HG03378 (cell line): ENCODE data around the gene EHBP1.

Source experiments
- ATAC-seq: cut with Tn5 transposase; IDR thresholded peaks from one replicate; pipeline ENCODE4 v1.9.1; 2021; ENCODE audit warnings: mild to moderate bottlenecking, moderate library complexity; ENCODE audit not compliant: unreplicated experiment

Gene EHBP1

DNA sequence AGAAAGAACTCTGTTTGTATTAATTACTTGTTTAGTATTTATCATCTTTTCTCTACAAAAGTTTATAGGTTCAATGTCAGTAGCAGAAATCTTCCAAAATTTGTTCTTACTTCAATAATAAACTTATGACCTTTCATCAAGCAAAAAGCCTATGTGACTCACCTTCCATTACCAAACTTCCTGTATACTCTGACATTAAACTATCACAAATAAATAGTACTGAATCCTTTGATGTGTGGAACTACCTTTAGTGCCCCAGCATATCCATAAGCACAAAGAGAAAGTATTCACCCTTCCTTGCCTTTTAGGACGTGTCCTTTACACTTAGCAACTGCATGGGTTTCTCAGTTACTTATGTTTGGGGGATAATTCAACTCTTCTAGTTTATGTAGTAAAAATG, 166.0 kb downstream of the EHBP1 start:
- ATAC-seq: no peak

GRCh38 chr2:62873603-62874002, 168.1 kb downstream of the EHBP1 start:
- no peak for ATAC-seq

DNA sequence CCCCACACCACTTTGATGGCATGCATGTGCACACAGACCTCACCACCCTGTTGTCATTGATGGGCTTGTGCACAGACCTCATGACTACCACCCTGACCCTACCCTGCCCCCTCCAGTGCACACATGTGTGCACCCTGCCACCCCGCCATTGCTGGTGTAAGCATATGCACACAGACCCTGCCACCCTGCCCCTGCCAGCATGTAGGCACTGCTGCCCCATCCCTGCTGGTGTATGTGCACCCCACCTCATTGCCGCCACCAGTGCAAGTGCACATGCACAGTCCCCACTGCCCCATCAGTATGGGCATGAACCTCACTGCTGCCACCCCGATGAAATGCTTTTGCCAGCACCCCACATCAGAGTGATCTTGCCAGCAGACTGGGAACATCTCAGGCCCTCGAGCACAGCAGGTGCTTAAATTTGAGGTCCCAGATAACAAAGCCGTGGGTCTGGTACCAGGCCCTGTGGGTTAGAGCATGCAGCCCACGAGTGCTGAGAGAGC, 169.4 kb downstream of the EHBP1 start:
- no peak for ATAC-seq

- no peak for ATAC-seq
Observed at GRCh38 chr2:62881162-62881795, 175.8 kb downstream of the EHBP1 start.

DNA sequence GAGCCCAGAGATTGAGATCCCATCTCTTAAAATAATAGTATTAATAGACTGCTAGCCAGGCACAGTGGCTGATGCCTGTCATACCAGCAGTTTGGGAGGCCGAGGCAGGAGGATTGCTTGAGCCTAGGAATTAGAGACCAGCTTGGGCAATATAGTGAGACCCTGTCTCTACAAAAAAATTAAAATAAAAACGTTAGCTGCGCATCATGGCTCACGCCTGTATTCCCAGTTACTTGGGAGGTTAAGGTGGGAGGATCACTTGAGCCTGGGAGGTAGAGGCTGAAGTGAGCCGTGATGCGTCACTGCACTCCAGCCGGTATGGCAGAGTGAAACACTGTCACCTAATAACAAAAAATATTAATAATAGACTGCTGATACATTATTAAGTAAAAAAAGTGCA, 178.1 kb downstream of the EHBP1 start:
- ATAC-seq: no peak

- no peak for ATAC-seq
Observed at GRCh38 chr2:62884086-62884485, 178.6 kb downstream of the EHBP1 start.

- no peak for ATAC-seq
Observed at GRCh38 chr2:62884514-62884913, 179.0 kb downstream of the EHBP1 start.

GRCh38 chr2:62894966-62895631, 189.6 kb downstream of the EHBP1 start:
- ATAC-seq: no peak

- no peak for ATAC-seq
Observed at GRCh38 chr2:62895632-62896009, 190.1 kb downstream of the EHBP1 start.

- no peak for ATAC-seq
Observed at GRCh38 chr2:62897187-62897827, 191.8 kb downstream of the EHBP1 start.

DNA sequence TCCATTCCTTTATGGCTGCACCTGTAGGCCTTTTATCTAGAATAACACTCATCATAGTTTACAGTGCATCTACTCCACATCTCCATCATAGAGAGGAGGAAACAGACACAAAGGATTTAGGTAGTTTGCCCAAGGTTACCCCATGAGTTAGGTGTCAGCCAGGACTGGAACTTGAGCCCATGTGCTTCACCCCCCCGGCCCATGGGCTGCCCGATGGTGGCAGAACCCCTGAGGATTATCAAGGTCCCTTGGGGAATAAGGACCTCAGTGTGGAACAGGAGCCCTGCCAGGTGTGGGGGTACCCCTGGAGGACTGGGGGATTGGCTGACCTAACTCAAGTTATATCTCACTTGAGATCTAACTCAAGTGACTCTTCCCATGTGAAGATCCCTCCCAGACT, 198.8 kb downstream of the EHBP1 start:
- ATAC-seq: no peak

GRCh38 chr2:62908145-62908544, 202.6 kb downstream of the EHBP1 start:
- ATAC-seq: no peak

GRCh38 chr2:62913311-62913710, 207.8 kb downstream of the EHBP1 start:
- ATAC-seq: no peak

DNA sequence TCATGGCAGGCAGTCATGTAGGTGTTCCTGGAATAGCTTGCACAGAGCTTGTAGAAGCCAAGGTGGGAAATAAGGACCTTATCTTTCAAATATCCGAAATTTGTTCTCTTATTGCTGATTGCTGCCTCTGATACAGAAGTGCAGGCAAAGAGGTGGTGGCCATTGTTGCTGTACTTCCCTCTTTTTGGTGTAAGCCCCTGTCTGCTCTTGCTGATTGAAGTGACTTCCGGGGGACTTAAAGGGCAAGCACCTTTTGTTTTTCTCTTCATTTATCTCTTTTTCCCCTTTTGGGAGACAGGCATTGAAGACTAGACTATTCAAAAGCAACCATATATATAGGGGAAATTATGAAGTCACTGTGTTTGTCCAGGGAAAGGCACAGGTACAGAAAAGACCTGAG, 213.5 kb downstream of the EHBP1 start:
- ATAC-seq: no peak

DNA sequence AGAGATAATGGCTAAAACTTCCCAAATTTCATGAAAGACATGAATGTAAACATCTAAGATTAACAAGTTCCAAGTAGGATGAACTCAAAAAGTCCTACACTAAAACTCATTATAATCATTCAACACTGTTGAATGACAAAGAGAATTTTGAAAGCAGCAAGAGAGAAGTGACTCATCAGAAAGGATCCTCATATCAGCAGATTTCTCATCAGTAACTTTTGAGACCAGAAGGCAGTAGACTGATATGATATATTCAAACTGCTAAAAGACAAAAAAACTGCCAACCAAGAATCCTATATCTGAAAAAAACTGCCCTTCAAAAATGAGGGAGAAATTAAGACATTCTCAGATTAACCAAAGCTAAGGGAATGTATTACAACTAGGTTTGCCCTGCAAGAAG, 214.6 kb downstream of the EHBP1 start:
- no peak for ATAC-seq

DNA sequence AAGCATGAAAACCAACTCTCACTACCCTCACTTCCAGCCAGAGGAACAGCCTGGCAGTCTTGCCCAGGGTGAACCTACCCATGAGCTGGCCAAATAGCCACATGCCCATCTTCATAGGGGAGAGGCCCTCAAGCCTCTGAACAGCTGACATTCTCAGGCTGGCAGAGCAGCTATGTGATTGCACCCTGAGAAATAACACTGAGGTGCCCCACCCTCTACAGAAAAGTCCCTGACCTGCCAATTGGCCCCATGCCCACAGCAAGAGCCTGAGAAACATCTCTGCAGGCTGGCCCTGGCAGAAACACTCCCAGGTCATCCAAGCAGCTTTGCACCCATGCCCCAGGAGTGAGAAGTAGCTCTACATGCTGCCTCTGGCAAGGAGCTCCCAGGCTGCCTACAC, 217.7 kb downstream of the EHBP1 start:
- no peak for ATAC-seq

GRCh38 chr2:62923881-62924280, 218.4 kb downstream of the EHBP1 start:
- no peak for ATAC-seq

DNA sequence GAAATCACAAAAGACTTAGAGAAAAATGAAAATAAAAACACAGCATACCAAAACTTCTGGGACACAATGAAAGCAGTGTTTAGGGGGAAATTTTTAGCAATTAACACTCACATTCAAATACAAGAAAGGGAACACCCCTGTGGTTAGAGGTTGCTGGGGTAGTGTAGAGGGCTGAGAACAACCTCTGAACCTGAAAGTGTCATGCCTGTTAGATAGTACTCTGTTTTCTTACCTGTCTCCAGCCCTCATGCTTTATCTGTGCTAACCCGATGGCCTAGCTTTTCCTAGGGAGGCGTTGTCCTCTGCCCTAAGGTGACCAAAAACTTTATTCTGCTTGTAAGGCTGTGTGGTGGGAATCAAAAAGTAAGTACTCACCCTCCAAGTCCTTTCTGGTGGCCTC, 222.5 kb downstream of the EHBP1 start:
- no peak for ATAC-seq

DNA sequence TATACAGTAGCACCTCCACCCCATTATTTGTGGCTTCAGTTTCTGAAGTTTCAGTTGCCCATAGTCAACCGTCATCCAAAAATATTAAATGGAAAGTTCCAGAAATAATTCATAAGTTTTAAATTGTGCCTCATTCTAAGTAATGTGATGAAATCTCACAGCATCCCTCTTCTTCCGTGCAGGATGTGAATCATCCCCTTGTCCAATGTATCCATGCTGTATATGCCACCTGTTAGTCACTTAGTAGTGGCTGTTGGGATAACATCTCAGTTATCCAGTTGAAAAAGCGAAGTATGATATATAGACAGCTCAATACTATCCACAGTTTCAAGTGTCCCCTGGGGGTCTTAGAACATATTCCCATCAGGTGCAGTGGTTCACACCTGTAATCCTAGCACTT, 226.0 kb downstream of the EHBP1 start:
- ATAC-seq: no peak

DNA sequence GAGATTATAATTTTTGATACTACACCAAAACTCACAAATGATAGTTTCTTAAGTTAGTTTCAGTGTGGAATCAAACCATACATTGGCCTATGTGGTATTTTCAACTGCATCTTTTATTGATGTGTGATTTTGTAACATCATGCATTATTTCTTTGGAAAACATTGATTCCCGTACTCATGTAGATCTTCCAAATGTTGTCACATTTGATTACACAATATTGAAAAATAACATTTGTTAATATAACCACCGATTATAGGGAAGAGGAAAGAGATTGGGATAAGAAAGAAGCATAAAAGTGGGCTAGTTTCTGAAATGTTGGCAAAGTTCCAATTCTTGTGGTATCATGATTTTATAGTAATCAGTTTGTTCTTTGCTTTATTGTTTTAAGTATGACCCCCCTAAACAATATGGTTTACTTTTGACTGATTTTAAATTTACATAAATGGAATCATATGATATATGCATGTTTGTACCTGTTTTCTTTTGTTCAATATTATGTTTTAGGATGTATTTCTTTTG, 227.9 kb downstream of the EHBP1 start:
- ATAC-seq: no peak

DNA sequence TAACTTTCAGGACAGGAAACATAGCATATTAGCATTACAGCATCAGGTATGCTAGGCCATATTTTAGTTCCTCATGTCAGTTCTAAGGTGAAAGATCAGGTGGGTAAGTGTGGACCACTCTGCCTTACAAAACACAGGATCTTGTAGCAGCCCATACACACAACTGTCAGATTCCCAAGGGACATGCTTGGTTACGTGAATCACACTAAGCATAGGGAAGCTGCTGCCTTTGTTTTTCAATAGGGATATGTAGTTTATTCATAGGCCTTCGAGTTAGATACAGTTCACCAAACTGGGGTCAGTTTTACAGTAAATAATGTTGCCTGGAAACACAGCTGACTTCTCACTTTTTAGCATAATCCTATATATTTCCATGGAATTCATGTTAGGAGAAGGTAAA, 229.0 kb downstream of the EHBP1 start:
- no peak for ATAC-seq

DNA sequence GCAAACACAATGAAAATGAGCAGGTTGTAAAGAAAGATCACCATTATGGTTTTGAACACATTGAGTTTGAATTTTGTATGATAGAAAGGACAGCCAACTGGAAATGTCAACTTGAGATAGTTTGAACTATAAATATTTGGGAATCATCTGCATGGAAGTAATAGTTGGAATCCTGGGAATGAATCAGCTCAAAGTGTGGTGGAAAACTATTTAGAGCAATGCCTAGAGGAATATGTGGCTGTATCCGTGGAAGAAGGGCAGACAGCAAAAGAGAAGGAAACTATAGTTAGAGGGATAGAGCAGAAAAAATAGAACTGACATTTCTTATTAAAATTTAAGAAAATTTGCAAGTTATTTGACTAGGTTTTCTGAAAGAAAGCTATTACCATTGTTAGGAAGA, 232.6 kb downstream of the EHBP1 start:
- no peak for ATAC-seq
